GM21825 (cell line): ENCODE results near the gene RAC2.

Experiments used
- ATAC-seq: cut with Tn5 transposase; IDR thresholded peaks from one replicate; pipeline ENCODE4 v1.9.1; 2021; ENCODE audit warnings: mild to moderate bottlenecking, moderate library complexity; ENCODE audit not compliant: unreplicated experiment

RAC2 gene

GRCh38 chr22:37276776-37277175, 32.7 kb upstream of the RAC2 start:
- ATAC-seq, result no peak

GRCh38 chr22:37275622-37276021, 31.6 kb upstream of the RAC2 start:
- ATAC-seq, result no peak

DNA sequence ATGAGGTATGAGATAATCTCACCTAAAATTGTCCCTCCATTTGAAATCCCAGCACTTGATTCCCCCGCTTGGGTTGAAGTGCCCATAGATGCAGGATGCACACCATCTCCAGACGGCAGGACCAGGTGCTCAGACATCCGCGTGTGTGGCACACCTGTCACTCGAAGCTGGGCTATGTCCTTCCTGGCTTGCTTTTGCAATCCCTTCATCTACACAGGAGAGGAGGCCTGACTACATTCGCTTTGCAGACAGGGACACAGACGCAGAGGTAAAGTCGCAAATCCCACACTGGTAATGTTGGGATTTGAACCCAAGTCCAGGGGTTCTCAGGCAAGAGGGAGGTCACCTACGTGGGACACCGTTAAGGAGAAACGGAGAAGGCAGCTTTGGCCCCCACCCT, 31.1 kb upstream of the RAC2 start:
- no peak for ATAC-seq

DNA sequence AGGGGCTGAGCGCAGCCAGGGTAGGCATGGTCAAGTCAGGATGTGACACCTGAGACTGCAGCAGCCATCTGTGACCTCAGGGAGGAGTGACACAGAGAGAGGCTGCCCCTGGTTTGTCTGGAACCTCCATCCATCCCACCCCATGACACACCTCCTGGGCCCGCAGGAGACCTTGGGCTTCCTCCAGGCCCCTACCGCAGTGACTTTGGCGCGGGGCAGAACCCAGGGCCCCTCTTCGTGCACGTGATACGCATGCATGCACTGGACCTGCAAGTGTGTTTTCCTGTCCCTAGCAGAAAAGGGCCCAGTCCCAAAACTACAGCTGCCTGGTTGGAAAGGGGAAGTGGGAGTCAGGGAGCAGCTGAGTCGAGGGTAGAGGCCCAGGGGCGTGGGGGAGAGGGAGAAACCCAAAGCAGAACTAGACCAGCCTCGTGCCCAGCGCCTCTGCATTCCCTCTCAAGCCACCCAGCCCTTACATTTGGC, 30.4 kb upstream of the RAC2 start:
- ATAC-seq, result no peak

DNA sequence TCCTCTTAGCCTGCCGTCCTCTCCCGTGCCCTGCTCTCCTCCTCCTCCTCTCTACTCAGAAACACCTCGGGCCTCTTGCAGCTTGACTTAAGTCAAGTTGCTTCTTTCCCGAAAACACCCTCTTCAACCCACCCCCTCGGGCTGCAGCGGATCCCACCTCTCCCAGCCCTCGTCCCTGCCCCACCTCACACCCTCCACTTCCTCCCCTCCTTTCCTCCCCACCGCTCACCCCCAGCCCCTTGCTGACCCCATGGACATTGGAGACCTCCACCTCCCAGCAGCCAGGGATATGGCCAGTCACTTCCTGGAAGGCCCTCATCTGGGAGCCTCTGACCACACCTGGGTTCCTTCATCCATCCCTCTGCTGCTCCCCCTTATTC, 29.8 kb upstream of the RAC2 start:
- ATAC-seq, result no peak

DNA sequence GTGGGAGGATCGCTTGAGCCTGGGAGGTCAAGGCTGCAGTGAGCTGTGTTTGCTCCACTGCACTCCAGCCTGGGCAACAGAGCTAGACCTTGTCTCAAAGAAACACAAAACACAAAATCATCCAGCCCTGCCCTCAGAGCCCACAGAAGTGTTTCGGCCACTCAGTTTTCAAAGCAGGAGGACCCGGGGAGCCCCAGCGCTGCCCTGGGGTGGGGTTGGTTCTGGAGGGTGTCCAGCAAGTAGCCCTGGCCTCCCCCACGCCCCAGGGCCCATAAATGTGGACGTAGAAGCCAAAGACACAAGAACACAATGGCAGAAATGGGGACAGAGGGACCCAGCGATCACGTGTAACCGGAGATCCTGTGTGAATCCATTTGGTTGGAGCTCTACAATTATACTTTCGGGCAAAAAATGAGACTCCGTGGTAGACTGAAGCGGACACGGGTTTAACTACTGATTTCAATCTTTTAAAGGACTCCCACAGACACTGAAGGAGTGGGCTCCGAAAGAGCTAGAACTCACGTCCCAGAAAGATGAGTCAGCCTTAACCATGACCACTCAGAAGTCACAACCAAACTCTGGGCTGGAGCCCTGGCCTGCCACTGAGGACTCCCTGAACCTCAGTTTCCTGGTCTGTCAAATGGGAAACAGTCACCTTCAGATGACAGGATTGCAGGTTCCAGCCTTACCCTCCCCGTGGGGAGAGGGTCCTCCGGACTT, 29.2 kb upstream of the RAC2 start:
- ATAC-seq, result no peak

- no peak for ATAC-seq
These were observed 27.0 kb upstream of the RAC2 start for GRCh38 chr22:37270928-37271650.

GRCh38 chr22:37269936-37270678, 26.0 kb upstream of the RAC2 start:
- no peak for ATAC-seq

DNA sequence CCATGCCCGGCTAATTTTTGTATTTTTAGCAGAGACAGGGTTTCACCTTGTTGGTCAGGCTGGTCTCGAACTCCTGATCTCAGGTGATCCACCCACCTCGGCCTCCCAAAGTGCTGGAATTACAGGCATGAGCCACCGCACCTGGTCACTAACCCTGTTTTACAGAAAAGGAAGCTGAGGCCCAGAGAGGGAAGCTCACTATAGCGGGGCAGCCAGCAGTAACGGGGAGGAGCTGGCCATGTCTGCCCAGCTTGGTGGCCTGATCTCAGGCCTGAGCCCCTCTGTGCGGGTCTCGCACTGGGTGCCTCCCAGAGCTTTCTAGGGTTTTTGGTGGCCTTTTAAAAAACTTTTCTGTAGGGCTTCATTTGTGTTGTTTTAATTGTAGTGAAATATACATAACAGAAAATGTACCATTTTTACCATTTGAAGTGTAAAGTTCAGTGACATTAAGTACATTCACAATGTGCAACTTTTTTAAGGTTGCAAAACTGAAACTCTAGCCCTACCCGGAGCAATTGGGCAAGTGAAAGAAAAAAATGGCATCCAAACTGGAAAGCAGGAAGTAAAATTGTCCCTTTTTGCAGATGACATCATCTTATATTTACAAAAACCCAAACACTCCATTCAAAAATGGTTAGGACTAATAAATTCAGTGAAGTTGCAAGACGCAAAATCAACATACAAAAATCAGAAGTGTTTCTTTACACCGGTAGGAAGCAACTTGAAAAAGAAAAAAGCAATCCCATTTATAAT, 23.8 kb upstream of the RAC2 start:
- no peak for ATAC-seq

GRCh38 chr22:37267135-37267587, 23.1 kb upstream of the RAC2 start:
- peak; percentile 67 for ATAC-seq

GRCh38 chr22:37266581-37267134, 22.6 kb upstream of the RAC2 start:
- no peak for ATAC-seq

GRCh38 chr22:37263966-37264887, 20.2 kb upstream of the RAC2 start:
- ATAC-seq, result no peak

DNA sequence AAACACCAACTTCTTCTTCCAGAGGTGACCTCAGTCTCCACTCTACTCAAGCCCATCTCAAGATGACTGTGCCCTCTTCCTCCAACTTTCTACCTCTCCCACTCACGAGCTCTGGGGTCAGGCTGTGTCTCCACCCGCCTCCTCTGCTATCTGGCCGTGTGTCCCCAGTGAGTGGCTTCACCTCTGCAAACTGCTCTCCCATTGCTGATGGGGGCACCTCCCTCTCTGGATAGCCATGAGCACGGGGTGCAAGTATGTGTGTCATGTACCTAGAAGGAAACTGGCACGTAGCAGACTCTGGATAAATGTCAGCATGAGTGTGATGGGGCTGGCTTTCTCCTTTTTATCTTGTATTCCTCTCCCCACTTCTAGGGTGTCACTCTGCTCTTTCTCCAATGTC, 18.3 kb upstream of the RAC2 start:
- ATAC-seq, result no peak

GRCh38 chr22:37260901-37261336, 16.9 kb upstream of the RAC2 start:
- no peak for ATAC-seq

DNA sequence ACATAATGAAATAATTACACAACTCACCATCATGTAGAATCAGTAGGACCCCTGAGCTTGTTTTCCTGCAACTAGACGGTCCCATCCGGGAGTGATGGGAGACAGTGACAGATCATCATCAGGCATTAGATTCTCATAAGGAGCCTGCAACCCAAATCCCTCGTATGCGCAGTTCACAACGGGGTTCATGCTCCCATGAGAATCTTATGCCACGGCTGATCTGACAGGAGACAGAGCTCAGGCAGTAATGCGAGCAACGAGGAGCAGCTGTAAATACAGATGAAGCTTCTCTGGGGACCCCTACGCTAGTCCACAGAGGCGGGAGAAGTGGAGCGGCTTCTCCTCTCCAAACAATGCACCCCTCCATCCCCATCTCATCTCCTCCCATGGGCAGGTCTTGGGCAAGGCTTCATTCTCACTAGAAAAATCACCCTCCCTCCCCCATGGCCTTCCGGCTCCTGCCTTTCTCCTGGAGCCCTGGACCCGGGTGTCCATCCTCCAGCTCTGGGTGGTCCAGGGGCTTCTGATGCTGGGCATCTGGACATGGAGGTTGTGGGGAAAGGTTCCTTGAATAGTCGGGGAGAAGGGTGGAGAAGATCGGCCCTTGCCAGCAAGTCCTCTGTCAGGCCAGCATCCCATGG, 16.2 kb upstream of the RAC2 start:
- ATAC-seq, result no peak

DNA sequence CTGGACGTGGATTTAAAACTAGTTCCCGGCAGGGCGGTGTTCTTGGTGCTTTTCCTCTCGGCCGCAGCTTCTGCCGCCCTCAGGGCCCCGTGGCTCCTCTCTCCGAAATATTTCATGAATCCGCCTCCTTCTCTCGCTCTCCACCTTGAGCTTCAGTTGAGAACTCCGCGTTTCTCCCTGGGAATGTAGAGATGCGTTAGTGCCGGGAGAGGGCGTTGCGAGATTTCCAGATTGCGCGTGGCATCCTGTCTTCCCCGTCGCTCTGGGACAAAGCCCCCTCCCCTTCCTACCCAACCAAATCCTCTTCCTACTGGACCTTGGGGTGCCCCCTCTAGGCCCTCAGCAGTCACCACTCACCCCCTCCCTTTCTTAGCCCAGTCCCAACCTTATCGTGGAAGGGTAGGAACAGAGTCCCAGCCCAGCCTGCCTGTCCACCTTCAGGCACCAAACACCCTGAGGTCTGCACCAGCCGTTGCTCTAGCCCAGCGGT, 15.5 kb upstream of the RAC2 start:
- no peak for ATAC-seq

DNA sequence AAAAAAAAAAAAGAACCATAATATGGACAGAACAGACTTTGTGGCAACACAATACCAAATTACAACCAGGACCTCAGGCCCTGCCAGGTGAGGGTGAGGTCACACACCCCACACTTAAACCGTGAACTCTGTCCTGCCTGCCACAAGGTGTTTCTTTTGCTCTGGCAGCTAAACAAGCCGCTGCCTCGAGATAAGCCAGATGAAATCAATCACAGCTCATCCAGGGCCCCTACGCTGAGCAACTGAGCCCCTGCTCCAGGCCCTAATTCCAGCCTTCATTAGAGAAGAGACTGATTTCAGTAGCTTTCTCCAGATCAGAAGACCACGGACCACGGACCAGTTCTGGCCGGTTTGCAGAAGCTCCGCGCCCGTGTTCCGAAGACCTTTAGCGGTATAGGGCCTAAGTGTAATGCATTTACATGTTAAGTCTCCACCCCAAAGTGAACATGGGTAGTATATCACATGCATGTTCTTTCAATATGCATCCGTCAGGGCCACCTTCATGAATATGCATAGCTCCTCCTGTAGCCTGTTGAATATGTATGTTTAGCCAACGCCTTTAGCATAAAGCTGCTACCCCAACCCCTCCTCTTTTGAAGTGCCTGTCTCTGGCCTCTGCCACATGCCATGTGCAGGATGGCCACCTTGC, 14.8 kb upstream of the RAC2 start:
- no peak for ATAC-seq

GRCh38 chr22:37258005-37258752, 14.1 kb upstream of the RAC2 start:
- no peak for ATAC-seq
